CMK (cell line): ENCODE data around the gene GRIA2.
"Not testable (repeated sequence)": the region's sequence is repeated elsewhere in the genome, so short reads cannot be mapped to it uniquely, and the experiment has no call there.

Experiments used
- DNase-seq: peaks from one replicate; pipeline ENCODE4 v3.0.0-alpha.2; 2010; ENCODE audit warnings: low read depth

GRIA2 gene

DNA sequence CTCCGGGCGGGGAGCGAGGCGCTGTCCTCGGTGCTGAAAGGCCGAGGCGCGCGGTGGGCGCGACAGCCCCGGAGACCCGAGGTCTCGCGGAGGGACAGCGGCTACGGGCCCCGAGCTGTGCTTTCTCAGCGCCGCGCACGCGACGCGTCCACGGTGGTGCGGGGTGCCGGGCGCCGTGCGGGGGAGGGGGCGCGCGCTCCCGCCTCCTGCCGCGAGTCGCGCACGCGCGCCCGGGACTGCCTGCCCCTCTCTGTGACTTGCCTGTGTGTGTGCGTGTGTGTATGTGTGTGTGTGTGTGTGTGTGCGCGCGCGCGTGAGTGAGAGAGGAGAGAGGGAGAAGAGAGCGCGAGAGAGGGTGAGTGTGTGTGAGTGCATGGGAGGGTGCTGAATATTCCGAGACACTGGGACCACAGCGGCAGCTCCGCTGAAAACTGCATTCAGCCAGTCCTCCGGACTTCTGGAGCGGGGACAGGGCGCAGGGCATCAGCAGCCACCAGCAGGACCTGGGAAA lies at the start of gene GRIA2:
TSS of gene GRIA2 (plus strand) at position 358 of the 511 bp plus-strand sequence. CDS start 315 bp downstream, outside the sequence.
- no peak for DNase-seq

DNA sequence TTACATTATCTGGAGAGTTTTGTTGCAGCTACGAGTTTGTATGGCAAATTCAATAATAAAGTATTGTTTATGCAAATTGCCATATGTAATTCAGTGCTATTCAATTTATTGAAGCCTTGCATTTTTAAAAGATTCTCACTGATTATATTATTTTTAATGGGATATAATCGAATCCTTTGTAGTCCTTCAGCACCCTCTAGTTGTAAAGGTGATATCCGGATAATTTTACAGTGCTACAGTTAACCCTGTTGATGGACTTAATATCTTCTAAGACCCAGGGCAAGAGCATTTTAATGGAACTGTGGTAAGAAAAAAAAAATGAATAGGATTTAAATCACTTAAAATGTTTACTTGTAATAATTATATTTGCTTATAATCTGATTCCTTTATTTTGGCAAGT lies 48.5 kb upstream of the GRIA2 start:
- DNase-seq, result no peak

DNA sequence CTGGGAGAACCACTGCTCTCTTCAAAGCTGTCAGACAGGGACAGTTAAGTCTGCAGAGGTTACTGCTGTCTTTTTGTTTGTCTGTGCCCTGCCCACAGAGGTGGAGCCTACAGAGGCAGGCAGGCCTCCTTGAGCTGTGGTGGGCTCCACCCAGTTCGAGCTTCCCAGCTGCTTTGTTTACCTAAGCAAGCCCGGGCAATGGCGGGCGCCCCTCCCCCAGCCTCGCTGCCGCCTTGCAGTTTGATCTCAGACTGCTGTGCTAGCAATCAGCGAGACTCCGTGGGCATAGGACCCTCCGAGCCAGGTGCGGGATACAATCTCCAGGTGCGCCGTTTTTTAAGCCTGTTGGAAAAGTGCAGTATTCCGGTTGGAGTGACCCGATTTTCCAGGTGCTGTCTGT lies 40.3 kb upstream of the GRIA2 start:
- not testable (repeated sequence) for DNase-seq

DNA sequence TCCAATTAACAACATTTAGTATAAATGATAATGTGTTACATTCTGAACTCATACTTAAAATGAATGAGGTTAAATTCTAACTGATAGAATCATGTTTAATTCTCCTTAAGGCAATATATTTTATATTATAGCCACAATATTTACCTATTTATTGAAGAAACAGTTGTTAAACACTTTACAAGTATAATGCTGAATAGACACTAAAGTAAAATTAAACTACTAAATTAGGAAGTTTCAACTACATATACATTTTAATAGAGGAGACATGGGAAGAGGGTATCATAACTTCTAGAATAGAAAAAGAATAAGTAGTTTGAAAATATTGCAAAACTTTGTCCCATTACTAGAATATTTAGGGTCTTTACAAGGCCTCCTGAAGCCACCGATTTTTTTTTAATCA lies 36.2 kb upstream of the GRIA2 start:
- DNase-seq, result no peak

DNA sequence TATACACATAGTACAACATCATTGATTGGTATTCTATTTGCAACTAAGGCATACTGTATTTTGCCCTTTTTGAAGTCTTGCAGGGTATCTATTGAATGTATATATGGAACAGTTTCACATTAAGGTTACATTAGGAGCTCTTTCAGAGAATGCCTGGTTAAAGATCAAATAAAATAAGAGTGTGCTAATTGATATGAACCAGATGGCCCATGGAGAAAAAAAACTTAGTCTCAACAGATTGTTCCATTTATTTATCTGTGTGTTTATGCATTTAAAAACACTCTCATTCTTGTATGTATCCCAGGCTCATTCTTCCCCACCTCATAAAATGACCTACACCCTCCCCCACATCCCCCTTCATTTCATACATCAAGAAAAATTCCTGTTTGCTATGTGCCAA lies 35.2 kb upstream of the GRIA2 start:
- DNase-seq, result no peak

DNA sequence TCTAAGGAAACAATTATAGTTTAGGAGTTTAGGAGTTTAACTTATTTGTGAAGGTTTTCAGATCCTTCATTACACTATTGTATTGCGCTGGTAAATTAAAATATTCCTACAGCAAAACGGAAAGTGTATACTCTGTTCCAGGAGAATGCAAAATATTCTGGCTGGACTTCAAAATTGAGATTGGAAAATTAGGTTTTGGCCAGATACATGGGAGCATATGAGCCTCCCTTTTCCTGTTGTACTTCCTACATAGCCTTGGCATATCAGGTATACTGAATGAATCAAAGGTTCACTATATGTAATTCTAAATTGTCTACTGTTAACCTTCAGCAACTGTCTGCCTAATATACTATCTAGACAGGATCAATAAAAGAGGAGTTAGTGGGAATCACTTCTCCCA lies 25.2 kb upstream of the GRIA2 start:
- no peak for DNase-seq

DNA sequence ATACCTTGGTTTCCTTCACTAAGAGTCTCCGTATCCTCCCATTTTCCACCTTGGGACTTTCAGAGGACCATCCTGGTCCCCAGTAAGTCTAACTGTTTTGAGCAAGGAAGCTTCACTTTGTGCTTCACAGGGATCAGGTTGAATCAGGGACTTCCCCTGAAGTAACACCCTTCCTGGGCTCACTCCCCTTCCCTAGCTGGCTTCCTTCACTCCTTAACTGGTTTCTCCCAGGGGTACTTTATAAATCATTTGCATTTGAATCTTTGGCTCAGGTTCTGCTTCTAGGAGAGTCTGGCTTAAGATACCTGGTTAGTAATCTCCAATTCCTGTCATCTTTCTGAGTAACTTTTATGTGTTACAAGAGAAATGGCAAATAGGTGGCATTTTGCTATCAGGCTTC lies 24.5 kb upstream of the GRIA2 start:
- DNase-seq, result no peak

DNA sequence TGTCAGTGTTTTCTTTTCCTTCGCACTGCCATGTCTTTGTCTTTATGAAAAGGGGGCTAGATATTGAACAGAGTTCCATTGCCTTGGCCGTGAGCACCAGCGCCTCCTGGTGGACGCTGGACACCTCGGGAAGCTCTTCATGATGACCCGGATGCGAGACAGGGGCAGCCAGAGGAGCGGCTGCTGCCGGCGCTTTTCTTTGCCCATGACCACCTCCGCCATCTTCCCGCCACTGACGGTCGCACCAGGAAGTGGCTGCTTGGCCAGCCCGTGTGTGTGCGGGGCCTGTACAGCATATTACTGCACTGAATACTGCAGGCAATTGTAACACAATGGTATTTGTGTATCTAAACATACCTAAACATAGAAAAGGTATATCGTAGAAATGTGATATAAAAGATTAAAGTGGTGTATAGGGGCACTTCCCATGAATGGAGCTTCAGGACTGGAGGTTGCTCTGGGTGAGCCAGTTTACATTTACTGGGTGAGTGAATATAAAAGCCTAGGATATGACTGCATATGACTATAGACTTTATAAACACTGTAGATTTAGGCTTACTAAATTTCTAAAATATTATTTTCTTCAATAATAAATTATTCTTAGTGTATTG lies 15.8 kb upstream of the GRIA2 start:
- no peak for DNase-seq

DNA sequence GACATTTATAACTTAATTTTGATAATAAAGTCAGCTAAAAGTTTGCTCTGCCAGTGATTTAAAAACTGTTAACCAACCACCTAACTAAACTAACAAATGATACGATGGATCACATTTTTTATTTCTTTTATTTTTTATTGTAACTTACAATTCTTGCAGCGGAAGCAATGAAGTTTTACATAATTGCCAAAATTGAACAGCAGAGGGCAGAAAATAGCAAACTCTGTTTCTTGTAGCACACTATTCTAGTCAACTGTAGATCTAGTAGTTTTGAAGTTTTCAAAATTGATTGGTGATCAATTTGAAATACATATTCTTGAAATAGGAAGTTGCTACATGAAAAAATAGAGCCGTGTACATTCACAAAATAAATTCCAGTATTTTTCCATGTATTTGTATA lies 2.8 kb upstream of the GRIA2 start:
- DNase-seq, result no peak

DNA sequence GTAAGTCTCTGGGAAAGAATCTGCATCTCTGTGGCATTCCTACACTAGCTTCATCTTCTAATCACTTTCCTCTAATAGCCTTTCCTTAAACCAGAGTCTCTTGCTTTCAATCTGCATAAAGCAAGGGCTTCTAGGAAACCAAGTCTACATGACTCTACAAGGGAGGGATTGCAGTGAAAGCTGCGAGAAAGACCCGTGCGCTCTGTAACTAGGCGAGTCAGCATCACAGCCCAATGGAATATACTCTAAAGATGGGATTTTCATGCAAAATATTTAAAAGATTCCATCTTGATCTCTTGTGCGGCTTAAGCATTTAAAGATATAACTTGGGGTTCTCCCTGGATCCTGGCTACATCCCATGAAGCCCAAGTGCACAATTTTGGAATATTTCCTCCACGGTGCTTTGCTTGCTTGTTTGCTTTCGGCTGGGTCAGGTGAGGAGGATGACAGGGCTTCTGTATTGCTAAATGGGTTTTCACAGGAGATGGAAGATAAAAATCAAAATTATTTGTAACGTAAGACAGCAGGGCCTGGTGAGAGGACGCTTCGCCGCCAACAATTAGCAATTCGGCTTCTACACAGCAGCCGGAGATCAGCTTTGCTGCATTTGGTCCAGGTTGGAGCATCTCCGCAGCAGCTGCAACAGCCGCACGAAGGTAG lies 687 bp upstream of the GRIA2 start:
- no peak for DNase-seq

DNA sequence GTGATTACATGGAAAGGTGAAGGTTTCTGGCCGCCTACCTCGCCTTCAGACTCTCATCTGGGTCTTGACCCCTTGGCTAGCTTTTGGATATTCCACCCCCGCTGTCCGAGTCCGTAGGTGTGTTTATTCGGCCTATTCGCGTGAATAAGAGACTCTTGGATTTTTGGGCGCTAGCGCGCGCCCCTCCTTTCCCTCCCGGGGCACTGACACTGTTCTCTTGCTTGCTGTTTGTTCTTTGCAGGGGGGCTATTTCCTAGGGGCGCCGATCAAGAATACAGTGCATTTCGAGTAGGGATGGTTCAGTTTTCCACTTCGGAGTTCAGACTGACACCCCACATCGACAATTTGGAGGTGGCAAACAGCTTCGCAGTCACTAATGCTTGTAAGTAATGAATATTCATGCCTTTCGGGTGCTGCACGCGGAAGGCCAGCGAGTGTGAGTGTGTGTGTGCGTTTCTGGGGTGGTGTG lies 932 bp downstream of the GRIA2 start:
- DNase-seq, result no peak

DNA sequence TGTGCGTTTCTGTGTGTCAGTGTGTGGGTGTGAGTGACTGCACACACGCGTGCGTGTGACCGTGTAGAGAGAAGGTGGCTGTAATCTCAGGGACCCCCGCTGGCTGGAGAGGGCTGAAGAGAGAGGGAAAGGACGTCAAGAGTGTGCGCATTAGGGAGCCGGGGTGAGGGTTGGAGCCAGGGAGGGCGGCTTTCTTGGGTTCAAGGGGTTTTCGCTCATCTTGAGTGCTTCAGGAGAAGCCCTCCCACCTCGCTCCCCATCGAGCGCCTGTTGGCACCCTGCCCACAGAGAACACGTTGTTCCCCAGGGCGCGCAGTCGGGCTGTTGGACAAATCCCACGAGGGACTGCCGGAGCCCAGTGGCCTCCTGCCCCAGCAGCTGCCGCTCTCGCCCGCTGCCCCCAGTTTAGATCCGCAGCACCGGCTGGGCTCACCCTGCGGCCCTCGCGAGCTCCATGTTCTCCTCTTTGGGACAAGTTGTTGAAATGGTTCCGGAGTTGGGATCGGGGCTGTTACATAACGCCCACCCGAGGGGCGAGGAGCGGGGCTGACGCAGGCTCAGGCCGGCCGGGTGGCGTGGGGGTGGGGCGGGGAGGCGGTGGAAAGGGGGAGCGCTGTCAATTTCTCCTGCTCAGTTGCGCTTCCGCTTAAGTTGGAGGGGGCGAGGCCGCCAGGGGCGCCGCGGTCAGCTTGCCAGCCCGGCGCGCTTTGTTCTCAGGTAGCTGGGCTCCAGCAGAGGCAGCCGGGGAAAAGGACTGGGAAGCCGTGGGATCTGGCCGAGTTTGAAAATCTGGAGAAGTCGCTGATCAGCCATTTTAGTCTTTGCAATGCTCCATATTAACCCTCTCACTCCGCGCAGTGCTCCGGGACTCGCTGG lies 1.6 kb downstream of the GRIA2 start:
- DNase-seq, result no peak

DNA sequence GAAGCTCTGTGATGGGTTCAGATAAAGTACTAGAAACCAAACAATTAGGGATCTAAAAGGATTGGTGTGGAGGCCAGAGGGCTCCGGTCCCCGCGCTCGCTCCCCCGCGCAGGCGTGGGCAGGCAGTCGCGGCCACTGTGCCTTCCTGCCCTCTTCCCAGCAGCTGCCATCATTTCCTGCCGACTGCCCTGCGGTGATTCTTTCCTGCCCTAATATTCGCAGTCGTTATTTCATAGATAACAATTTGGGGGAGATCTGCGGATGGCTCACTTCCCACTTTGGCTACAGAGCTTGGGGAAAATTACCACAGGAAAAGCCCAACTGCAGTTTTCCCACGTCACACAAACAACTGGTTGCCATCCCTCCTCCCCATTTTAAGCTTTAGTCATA lies 2.2 kb downstream of the GRIA2 start:
- no peak for DNase-seq

DNA sequence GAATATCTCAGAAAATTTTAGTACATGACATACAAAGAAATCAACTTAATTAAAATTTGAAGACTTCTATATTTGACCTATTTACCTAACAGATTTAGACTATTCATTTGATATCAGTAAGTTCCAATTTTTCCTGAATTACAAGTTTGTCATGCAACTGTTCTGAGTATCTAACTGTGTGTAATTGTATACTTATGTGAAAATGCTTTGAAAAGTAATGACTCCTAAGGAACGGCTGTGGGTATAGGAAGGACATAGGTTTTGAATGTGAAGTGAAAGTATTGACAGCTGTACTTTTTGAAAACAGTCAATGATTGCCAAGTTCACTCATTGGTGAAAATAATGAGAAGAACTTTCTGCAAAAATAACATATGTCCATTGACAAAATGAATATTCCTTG lies 2.9 kb downstream of the GRIA2 start:
- DNase-seq, result no peak

DNA sequence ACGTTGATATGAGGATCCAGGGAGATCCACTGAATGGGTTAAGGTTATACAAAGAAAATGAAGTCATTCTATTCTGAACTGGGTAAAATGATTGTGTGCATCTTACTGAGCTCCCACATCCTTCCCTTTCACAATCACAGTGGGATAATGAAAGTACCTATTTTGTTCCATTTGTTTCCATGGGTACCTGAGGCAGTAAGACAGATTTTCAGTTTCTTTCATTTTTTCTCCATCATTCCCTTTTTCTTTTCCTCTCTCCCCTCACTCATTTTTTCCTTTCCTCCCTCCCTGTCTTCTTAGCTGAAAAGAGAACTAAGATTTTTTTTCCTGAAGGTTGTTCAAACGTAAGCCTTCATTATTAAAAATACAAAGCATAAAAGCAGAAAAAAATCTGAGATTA lies 4.6 kb downstream of the GRIA2 start:
- DNase-seq, result no peak

DNA sequence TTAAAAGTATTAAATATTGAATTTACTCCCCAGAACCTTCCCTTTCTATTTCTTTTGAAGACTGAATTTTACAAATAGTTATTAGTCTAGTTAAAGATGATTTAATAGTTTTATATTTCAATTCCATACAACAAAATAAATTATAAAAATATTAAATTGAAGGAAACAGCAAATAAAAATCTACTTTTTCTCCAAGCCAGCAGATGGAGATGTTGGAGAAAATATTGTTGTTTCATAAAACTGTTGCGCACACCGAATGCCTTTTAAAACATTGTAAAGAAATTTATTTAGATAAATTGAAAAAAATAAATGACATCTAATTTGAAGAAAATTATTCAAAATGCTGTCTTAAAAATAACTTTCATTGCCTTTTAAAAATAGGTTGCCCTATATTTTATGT lies 5.5 kb downstream of the GRIA2 start:
- DNase-seq, result no peak

DNA sequence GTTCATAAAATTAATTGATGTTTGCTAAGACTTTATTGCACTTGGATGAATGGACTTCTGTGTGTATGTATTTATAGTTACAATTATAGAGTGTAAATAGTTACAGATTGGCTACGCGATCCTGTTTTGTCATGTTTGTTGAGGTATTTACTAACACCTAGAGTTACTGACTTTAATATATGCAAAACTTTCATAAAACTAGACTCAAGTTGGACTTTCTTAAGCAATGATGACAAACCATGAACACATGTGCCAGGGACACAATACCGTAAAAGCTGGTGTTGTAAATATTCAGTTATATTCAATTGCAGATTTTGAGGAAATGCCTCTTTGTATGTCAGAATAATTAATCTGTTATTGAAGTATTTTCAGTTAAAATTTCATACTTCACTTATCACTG lies 6.1 kb downstream of the GRIA2 start:
- no peak for DNase-seq

DNA sequence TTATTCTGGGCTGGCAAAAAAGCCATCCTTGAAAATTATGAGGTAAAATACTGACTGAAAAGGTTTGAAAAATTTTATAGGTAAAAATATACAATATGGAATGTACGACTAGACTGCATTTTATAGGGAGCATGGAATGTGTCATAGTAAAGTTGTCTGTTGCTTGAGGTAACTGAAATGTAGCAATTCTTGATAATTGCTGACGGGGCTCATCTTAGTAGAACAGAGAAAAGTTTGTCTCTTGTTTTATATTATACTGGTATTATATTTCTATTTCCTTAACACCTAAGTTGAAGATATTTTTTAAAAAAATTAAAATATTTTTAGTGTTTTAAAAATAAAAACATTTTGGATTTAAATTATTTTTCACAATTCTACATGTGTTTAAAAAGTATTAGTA lies 11.0 kb downstream of the GRIA2 start:
- no peak for DNase-seq

DNA sequence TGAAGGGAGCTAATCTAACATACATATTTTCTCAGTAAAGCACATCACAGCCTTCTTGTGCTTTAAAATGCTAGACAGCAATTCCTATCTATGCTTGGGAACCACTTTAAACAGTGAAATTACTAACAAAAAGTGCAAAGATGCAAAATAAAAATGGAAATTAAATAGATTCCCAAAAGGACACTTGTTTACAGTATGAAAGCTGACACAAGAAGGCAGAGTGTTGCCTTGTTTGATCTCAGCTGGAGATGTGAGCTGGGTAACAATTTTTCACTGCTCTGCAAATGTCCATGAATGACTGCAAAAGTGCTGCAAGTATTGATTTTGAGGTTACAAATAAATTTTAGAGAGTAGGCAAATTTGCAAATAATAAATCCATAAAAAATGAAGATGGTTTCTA lies 22.3 kb downstream of the GRIA2 start:
- DNase-seq, result no peak

DNA sequence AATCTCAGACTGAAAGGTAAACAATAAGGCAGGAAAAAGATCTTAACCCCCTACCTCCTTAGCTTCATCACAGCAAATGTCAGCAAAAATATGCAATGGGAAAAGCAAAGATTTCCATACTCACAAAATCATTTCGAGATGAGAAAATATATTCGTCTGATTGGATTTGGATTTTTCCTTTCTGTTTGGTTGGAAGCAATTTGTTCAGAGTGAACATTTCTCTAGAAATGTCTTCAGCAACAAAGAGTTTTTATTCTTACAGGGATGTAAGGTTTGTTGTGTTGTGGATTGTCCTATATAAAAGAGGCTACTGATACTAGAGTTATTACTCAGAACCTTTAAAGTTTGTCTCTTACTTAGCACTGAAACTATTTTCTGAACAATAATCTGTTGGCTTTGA lies 23.8 kb downstream of the GRIA2 start:
- no peak for DNase-seq

DNA sequence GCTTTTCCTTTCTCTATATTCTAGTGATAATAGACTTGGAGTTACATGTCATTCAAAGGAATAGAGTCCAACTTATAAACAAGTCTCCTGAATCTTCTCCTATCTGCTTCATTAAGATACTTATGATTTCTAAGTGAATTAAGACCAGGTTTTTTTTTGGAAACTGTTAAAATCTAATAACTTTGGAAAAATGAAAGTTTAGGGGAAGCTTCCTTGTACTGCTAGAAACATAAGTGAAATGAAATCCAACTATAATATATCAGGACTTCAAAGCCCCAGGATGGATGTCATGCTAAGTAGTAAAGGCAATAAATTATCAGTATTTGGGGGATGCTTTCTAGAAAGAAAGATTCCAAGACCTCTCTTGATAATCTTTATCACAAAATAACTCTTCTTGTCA lies 24.8 kb downstream of the GRIA2 start:
- no peak for DNase-seq

DNA sequence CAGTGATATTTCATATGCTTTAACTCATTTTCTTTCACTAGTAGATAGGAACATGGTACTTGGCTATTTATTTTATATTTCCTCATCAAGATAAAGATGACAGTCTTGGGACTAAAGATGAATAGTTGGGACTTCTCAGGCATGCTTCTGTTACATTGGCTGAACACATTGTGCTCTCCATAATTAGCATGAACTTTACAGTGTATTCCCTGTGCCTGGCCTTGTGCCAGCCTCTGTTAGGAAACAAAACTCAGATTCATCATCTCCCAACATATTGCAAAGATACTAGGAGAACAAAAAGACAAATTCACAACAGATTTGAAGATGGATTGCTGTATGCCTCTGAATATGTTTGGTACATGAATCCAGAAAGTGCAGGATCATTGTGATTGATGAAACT lies 26.4 kb downstream of the GRIA2 start:
- no peak for DNase-seq

DNA sequence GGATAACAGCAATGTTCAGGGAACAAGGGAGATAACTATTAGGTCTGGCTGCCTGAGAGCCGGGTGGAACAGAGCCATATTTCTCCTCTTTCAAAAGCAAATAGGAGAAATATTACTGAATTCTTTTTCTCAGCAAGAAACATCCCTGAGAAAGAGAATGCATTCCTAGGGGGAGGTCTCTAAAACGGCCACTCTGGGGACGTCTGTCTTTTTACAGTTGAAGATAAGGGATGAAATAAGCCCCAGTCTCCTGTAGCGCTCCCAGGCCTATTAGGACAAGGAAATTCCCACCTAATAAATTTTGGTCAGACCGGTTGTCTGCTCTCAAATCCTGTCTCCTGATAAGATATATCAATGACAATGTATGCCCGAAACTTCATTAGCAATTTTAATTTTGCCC lies 37.6 kb downstream of the GRIA2 start:
- not testable (repeated sequence) for DNase-seq
